Renal cortex interstitium (tissue), 11 donors: ENCODE results near the gene TTBK2. TPM values are rescaled to one million over a fixed set of nuclear protein-coding genes. Genes with fewer than 3 reads are reported as not detected.

ENCODE experiments used
- DNase-seq, 11 donors: peaks; one replicate each; pipeline ENCODE4 v3.0.0-alpha.2; 2013; ENCODE audit warnings: low read depth in 9 of 11, low spot score in 4 of 11; ENCODE audit errors: extremely low read depth in 1 of 11
- polyA plus RNA-seq, 3 donors: library from polyadenylated mRNA; unstranded; fragments of 120-200 nt; gene quantifications; one replicate each; pipeline ENCODE4 v1.2.1, GENCODE V29; 2013; ENCODE audit not compliant: insufficient read length in 3 of 3

Gene TTBK2
- polyA plus RNA-seq, 3 donors: 9.7 to 11.7 (median 10.8) TPM

- DNase-seq: no peak
These were observed 204.5 kb downstream of the TTBK2 start for GRCh38 chr15:42716125-42716524.

GRCh38 chr15:42712584-42712983 is 208.0 kb downstream of the TTBK2 start:
- no peak for DNase-seq

- DNase-seq: no peak
These were observed 208.8 kb downstream of the TTBK2 start for GRCh38 chr15:42711746-42712145.

GRCh38 chr15:42710662-42711061 is 209.9 kb downstream of the TTBK2 start:
- DNase-seq: no peak

- DNase-seq: no peak
These were observed 212.6 kb downstream of the TTBK2 start for GRCh38 chr15:42707873-42708544.

- DNase-seq: no peak
These were observed 213.5 kb downstream of the TTBK2 start for GRCh38 chr15:42707068-42707467.

- no peak for DNase-seq
These were observed 215.2 kb downstream of the TTBK2 start for GRCh38 chr15:42705336-42705735.

- peak; percentile 27 to 65 (median 59) for DNase-seq
These were observed 216.1 kb downstream of the TTBK2 start for GRCh38 chr15:42704492-42704926.

GRCh38 chr15:42696626-42697025 is 224.0 kb downstream of the TTBK2 start:
- DNase-seq: no peak

GRCh38 chr15:42695527-42696071 is 225.0 kb downstream of the TTBK2 start:
- no peak for DNase-seq

- no peak for DNase-seq
These were observed 226.2 kb downstream of the TTBK2 start for GRCh38 chr15:42694398-42694797.

- no peak for DNase-seq
These were observed 226.6 kb downstream of the TTBK2 start for GRCh38 chr15:42693942-42694341.

- no peak for DNase-seq
These were observed 227.1 kb downstream of the TTBK2 start for GRCh38 chr15:42693496-42693895.

GRCh38 chr15:42692997-42693396 is 227.6 kb downstream of the TTBK2 start:
- DNase-seq: no peak

GRCh38 chr15:42692536-42692935 is 228.0 kb downstream of the TTBK2 start:
- no peak for DNase-seq

- DNase-seq: no peak
These were observed 228.8 kb downstream of the TTBK2 start for GRCh38 chr15:42691770-42692169.

GRCh38 chr15:42691308-42691707 is 229.3 kb downstream of the TTBK2 start:
- no peak for DNase-seq
